GM21723 (cell line): ENCODE measurements around the gene GNAI1.

ENCODE experiments used
- ATAC-seq: cut with Tn5 transposase; IDR thresholded peaks from one replicate; pipeline ENCODE4 v1.9.1; 2021; ENCODE audit warnings: mild to moderate bottlenecking, moderate library complexity; ENCODE audit not compliant: unreplicated experiment

The GNAI1 gene

GRCh38 chr7:80134536-80135308 lies at the start of gene GNAI1:
GNAI1 (plus strand) TSS chr7:80134831; CDS start chr7:80135161, 330 bp downstream.
- ATAC-seq: no peak

- ATAC-seq: no peak
These were observed 47.4 kb upstream of the GNAI1 start for GRCh38 chr7:80087051-80087770.

DNA sequence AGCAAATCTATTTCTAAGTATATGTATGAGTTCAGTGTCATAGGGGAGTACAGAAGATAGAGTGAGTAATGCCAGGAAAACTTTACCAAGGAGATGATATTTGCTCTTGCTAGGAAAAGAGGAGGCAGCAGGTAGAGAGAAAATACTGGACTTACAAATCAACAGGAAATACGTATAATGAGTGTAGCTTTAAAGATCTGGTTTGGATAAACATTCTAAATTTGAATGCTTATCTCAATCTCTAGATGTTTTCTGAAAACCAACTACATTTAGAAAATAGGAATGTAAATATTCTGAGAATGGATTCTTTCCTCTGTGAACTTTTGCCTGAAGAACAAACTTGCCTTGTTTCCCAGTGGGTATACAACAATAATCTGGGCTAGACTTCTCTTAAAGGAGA lies 46.9 kb upstream of the GNAI1 start:
- no peak for ATAC-seq

- no peak for ATAC-seq
These were observed 45.9 kb upstream of the GNAI1 start for GRCh38 chr7:80088705-80089104.

DNA sequence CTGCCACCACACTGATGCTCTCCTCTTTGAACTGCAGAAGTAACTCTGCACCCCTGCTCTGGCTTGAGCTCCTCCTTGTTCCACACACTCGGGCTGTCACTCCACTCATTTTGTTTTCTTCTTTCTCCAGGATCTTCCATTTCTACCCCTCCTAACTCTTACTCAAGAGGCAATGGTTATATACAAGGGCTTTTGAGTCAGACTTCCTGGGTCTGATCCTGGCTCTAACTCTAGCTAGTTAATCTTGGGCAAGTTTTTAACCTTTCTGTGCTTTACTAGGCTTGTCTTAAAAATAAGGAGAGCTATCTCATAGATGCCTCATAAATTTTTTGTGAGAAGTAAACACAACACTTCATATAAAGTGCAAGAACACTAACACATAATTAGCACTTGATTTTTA lies 45.3 kb upstream of the GNAI1 start:
- ATAC-seq: no peak

- no peak for ATAC-seq
These were observed 41.3 kb upstream of the GNAI1 start for GRCh38 chr7:80093349-80093748.

- ATAC-seq: no peak
These were observed 39.1 kb upstream of the GNAI1 start for GRCh38 chr7:80095545-80095944.

GRCh38 chr7:80097756-80098155 lies 36.9 kb upstream of the GNAI1 start:
- ATAC-seq: no peak

DNA sequence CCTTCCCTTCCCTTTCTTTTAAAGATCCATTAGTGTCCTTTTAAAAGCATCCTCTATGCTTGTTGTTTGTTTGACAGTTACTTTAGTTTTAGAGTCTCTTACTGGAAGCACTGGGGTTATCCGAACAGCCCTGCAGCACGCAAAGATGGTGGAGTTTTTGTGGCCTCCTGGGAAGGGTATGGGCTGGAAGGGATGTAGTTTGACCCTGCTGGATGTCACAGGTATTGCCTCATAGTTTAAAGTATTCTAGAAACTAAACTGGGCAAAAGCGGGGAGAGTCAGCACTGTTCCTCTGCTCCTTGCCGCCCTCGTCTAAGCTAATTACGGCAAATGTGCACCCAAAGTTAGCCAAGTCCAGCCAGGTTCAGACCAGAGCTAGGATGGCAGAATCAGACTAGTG lies 35.8 kb upstream of the GNAI1 start:
- ATAC-seq: no peak

DNA sequence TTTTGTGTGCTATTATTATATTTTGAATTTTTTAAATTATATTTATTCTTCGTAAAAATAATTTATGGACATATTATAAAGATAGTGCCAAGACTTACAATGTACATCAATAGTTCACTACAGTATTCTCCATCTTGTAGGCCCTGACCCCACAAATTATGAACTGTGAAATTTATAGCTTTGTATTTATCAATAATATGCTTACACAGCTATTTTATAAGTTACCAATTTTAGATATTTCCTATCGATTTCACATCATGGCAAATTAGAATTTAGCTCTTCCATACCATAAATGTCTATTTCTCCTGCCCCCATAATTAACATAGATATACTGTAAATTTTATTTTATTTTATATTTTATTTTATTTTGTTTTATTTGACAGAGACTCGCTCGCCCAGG lies 34.4 kb upstream of the GNAI1 start:
- no peak for ATAC-seq

- no peak for ATAC-seq
These were observed 28.8 kb upstream of the GNAI1 start for GRCh38 chr7:80105701-80106408.

DNA sequence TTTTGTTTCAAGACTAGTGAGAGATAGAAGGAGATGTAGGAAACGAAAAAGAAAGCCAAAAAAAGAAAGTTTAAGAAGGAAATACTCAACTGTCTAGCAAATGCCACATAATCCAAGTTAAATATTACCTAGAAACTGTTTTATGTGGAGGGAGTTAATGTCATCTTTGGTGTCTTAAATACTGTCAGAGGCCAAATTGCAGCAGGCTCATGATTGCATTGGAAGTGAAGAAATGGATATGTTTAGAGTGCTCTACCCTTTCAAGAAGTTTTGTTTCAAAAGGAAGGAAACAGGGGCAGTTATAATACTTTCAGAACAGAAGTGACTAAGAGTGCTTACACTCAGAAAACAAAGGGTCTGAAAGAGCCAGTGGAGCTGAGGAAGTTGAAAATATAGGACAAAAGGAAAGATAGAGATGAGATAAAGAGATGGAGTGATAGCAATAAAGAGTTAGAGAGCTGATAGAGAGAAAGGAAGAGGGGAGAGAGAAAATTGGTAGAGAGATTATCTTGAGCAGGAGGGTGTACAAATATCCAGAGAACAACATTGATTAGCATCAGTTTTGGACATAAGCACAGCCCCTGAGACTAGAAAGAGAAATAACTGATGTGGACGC lies 28.0 kb upstream of the GNAI1 start:
- ATAC-seq: no peak

DNA sequence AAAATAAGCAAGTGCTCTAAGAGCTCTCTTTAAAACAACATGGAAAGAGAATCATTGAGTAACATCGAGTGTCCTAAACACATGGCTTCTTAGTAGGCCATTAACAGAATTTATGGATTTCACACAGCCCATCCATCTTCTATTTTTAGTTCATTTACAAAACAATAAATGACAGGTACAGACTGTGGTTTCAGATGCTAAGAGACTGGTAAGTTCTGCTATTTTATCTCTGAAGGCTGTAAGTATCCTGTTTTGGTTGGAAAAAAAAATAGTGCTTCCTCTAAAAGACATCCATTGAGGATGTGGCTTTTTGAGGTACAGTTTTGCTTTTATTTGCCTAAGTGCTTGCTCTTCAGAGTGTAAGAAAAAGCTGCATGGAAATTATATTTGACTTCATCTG lies 27.4 kb upstream of the GNAI1 start:
- ATAC-seq: no peak

DNA sequence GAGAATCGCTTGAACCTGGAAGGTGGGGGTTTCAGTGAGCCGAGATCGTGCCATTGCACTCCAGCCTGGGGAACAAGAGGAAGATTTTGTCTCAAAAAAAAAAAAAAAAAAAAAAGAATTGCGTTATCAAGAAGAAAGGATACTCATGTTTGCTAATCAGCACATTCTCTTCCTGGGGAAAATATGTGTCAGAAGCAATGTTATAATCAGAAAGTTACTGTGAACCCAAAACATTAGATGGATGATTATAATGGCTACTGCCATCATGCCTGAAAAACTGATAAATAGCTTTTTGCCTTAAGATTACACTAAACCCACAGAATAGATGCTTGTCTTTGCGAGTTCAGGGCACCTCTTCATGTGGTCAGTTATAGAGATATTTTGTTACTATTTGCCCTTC lies 24.3 kb upstream of the GNAI1 start:
- no peak for ATAC-seq

GRCh38 chr7:80114159-80114558 lies 20.5 kb upstream of the GNAI1 start:
- no peak for ATAC-seq

GRCh38 chr7:80124526-80125264 lies 9.9 kb upstream of the GNAI1 start:
- no peak for ATAC-seq

DNA sequence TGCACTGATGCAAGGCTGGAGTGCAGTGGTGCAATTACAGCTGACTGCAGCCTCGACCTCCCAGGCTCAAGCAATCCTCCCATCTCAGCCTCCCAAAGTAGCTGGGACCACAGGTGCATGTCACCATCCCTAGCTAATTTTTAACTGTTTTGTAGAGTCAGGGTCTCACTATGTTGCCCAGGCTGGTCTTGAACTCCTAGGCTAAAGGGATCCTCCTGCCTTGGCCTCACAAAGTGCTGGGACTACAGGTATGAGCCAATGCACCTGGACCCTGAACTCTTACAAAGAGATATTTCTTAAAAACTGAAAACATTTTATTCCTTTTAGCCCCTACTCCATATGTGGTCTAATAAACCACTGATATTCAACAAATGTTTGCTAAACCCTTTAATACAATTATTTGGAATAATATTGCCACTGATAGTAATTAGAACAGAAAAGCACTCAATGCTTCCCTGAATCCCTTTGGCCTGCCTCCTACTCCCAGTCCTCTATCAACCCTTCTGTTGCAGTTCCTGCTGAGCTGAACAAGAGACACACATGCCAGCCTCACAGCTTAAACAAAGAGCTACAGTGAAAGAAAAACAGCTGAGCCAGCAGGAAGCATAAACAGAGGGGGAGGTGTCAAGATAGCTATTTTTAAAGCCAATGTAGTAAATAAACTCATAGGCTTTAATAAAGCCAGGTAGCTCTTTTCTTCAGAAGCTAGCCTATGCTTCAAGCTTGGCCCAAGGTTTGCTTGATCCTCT lies 7.0 kb upstream of the GNAI1 start:
- no peak for ATAC-seq

DNA sequence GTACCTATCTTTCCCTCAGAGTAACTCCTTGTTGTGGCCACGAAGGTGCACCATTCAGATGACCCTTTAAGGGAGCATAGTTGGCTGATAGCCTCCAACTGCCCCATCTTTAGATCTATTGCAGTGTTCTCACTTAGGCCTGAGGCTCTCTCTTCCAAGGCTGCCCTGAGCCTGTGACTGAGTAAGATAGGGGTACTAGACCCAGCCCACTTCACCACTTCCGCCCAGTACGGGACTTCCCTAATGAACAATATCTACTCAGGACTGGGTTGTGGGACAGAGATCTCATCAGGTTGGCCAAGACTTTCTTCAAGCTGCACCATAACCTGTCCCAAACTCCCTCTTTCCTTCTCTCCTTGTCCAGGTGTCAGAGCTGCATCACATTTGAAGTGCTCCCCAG lies 5.7 kb upstream of the GNAI1 start:
- ATAC-seq: no peak

DNA sequence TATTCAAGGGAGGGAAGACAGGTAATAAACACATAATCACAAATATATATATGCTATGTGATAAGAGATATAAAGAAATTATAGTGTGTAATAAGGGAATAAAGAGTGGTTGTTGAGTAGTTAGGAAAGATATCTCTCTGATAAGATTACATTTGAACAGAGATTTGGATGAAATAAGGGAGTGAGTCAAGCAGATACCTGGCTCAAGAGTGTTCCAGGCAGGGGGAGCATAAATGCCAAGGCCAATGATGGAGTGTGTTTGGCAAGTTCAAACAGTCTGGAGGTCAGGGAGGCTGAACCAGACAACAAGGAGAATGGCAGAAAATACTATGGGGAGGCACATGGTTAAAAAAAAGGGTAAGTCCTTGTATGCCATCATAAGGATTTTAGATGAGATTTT lies 4.8 kb upstream of the GNAI1 start:
- ATAC-seq: no peak
